Adrenal gland (tissue), 12 donors: ENCODE results near the gene TTC4. TPM values are rescaled to one million over a fixed set of nuclear protein-coding genes. Genes with fewer than 3 reads are reported as not detected.

Experiments
- DNase-seq, 7 donors: peaks; one replicate each; pipeline ENCODE4 v3.0.0-alpha.2; 2019 to 2020
- H3K27ac ChIP-seq, 5 donors: fragments of 200-600 bp; sonication (generic) in 4 of 5; 1 replicate in 3 of 5; 2 replicates in 2 of 5; pipeline versions ENCODE4 v1.5.1 to v1.8.0; 2016 to 2020; ENCODE audit warnings: mild to moderate bottlenecking in 1 of 5
- H3K27me3 ChIP-seq: fragments of 200-600 bp; 2 replicates; pipeline ENCODE4 v1.8.0; 2021
- H3K36me3 ChIP-seq, 2 donors: fragments of 200-600 bp; replicated peaks in 1 of 2; 1 replicate in 1 of 2; 2 replicates in 1 of 2; pipeline versions ENCODE4 v1.5.1 to v1.8.0; 2018 to 2022
- H3K4me1 ChIP-seq, 2 donors: fragments of 200-600 bp; replicated peaks in 1 of 2; 1 replicate in 1 of 2; 2 replicates in 1 of 2; pipeline versions ENCODE4 v1.5.1 to v1.8.0; 2018 to 2021
- H3K4me3 ChIP-seq, 4 donors: fragments of 200-600 bp; sonication (generic) in 3 of 4; one replicate each; pipeline ENCODE4 v1.5.1; 2016 to 2018
- H3K9me3 ChIP-seq, 3 donors: fragments of 200-600 bp; sonication (generic) in 1 of 3; replicated peaks in 1 of 3; 1 replicate in 2 of 3; 2 replicates in 1 of 3; pipeline versions ENCODE4 v1.5.1 to v1.8.0; 2016 to 2021
- POLR2A ChIP-seq, 2 donors: fragments of 450-650 bp; IDR thresholded peaks; one replicate each; pipeline ENCODE4 v1.6.1; 2017; ENCODE audit warnings: antibody characterized with exemption in 2 of 2, mild to moderate bottlenecking in 2 of 2, moderate library complexity in 1 of 2
- WGBS, 4 donors: extraction: QIAGEN DNeasy Blood & Tissue Kit in 2 of 4; methylation state at CpG; one replicate each; pipeline versions ENCODE4 v1.1.5 to v1.1.7; 2013 to 2017; 5-methylcytosine and 5-hydroxymethylcytosine counted together
- intact Hi-C, 2 donors: fragments of 100-400 bp; cut with DNase I; formaldehyde crosslinking; loops; one replicate each; pipeline versions ENCODE4 v1.14.1 to v1.15.0; 2022 to 2023
- polyA plus RNA-seq, 3 donors: library from polyadenylated mRNA; stranded (reverse); fragments of 200-250 nt in 2 of 3; fragments of 350-450 nt in 1 of 3; fragmentation: Illumina TruSeq in 1 of 3; extraction: RNeasy Lipid Tissue Mini Kit (QIAGEN cat#74804) in 1 of 3; gene quantifications; one replicate each; pipeline ENCODE4 v1.2.3, GENCODE V29; 2013 to 2014
- total RNA-seq, 9 donors: library from RNA; depleted of rRNA in 4 of 9; stranded (reverse); fragments of >200 nt in 4 of 9; fragments of 120-200 nt in 1 of 9; fragmentation: NEBNext Ultra II Directional in 1 of 9; extraction: Animal tissue kit (Norgen Biotek cat#: 25700) in 1 of 9; gene quantifications; one replicate each; pipeline versions ENCODE4 v1.1.0 to v1.2.4, GENCODE V29; 2013 to 2023
- TF ChIP-seq, protein P1 (sequence below), 6 experiments: fragments of 450-650 bp in 4 of 6; fragments of 200-600 bp in 2 of 6; sonication (generic) in 1 of 6; IDR thresholded peaks; 1 replicate in 5 of 6; 2 replicates in 1 of 6; pipeline versions ENCODE4 v1.5.1 to v1.8.0; 2016 to 2021; ENCODE audit warnings: antibody characterized with exemption in 6 of 6, mild to moderate bottlenecking in 2 of 6, moderate library complexity in 1 of 6
- donor health status: healthy with polysubstance abuse.
- donor health status: Bipolar disorder and iron deficiency.
- donor health status: DM: yes; HTN: yes; CAD: no.
- donor health status: DM: no; HTN: no; CAD: no.
- donor health status: DM: no; HTN: no; CAD: no.
- donor health status: DM: yes; HTN: yes; CAD: no.

TTC4 gene
- total and polyA plus RNA-seq, 12 donors: 7.0 to 59.9 (median 18.6) TPM

DNA sequence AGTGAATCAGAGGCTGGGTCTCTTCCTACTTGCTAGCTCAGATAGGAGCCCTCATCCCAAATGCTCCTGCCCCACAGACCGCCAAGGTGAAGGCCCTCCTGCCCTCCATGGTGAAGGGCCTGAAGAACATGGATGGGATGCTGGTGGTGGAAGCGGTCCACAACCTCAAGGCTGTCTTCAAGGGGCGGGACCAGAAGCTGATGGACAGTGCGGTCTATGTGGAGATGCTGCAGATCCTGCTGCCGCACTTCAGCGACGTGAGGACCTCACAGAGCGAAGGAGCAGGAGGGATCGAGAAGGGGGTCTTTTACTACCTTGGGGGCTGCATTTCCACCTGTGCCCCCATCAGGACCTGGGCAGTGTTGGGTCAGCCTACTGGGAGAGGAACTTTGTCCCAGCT is 14.6 kb upstream of the TTC4 start:
- H3K27me3 ChIP-seq: no peaks in the 10 kb centered on the region
- no peak overlapping the region for H3K4me3 ChIP-seq
- no peak for TF ChIP-seq POLR2A (IDR thresholded peaks at IDR 0.05)
- TF ChIP-seq, protein P1, sequence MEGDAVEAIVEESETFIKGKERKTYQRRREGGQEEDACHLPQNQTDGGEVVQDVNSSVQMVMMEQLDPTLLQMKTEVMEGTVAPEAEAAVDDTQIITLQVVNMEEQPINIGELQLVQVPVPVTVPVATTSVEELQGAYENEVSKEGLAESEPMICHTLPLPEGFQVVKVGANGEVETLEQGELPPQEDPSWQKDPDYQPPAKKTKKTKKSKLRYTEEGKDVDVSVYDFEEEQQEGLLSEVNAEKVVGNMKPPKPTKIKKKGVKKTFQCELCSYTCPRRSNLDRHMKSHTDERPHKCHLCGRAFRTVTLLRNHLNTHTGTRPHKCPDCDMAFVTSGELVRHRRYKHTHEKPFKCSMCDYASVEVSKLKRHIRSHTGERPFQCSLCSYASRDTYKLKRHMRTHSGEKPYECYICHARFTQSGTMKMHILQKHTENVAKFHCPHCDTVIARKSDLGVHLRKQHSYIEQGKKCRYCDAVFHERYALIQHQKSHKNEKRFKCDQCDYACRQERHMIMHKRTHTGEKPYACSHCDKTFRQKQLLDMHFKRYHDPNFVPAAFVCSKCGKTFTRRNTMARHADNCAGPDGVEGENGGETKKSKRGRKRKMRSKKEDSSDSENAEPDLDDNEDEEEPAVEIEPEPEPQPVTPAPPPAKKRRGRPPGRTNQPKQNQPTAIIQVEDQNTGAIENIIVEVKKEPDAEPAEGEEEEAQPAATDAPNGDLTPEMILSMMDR (IDR thresholded peaks at IDR 0.05): no peak
- DNase-seq: no peak
- H3K36me3 ChIP-seq: no peaks in the 10 kb centered on the region
- H3K27ac ChIP-seq: no peak overlapping the region
- WGBS, 4 donors: 80 to 98% (median 94%) methylated on average over 2 to 9 of the region's 9 CpGs
- no peaks in the 10 kb centered on the region for H3K9me3 ChIP-seq
- H3K4me1 ChIP-seq: no peaks in the 10 kb centered on the region
- intact Hi-C loops: no loop called here

DNA sequence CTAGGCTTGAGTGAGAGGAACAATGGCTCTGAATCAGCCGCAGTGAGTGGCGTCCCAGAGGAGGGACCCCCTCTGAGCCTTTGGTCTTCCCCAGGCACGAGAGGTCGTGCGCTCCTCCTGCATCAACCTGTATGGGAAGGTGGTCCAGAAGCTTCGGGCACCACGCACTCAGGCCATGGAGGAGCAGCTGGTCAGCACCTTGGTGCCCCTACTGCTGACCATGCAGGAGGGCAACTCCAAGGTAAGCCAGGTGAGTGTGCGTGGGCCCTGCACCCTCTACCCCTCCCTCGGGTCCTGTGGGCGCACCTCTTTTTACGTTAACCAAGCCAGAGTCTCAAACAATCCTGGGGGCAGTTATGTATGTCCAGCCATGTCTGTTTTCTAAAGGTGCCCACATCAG is 13.7 kb upstream of the TTC4 start:
- DNase-seq: no peak
- Histone ChIP-seq H3K36me3 (no peaks in the 10 kb centered on the region), H3K4me3 (no peak overlapping the region), H3K27ac (no peak overlapping the region), H3K9me3 (no peaks in the 10 kb centered on the region), H3K27me3 (no peaks in the 10 kb centered on the region), H3K4me1 (no peaks in the 10 kb centered on the region)
- intact Hi-C loops: no loop called here
- no peak for TF ChIP-seq POLR2A (IDR thresholded peaks at IDR 0.05)
- TF ChIP-seq, protein P1 (IDR thresholded peaks at IDR 0.05): no peak
- 86 to 90% (median 89%) methylated on average over 5 to 11 of the region's 11 CpGs for WGBS, 4 donors

DNA sequence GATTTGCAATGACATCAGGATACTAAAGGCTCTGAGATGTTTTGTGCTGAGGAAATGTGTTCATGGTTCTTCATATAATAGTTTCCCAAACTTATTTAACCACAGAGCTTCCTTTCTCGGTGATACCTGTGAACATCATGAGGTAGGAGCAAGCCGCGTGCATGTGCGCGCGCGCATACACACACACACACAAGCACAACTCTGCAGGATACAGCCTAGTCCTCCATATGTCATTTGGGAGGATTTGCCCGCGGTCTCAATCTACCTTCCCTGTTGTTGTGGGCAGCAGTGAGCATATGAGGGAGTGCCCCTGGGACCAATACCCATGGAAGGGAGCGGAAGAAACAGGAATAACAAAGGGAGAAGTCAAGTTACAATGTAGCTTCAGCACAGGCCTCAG is 12.2 kb upstream of the TTC4 start:
- H3K27me3 ChIP-seq: no peaks in the 10 kb centered on the region
- WGBS, 4 donors: 91 to 96% (median 95%) methylated on average over 10 of the region's 10 CpGs
- H3K4me1 ChIP-seq: no peaks in the 10 kb centered on the region
- peak in 1 of 7 donors; percentile 13 for DNase-seq
- intact Hi-C loops: no loop called here
- TF ChIP-seq POLR2A (IDR thresholded peaks at IDR 0.05): no peak
- TF ChIP-seq, protein P1 (IDR thresholded peaks at IDR 0.05): no peak
- H3K27ac ChIP-seq: no peak overlapping the region
- H3K9me3 ChIP-seq: no peaks in the 10 kb centered on the region
- H3K36me3 ChIP-seq: no peaks in the 10 kb centered on the region
- H3K4me3 ChIP-seq: no peak overlapping the region

DNA sequence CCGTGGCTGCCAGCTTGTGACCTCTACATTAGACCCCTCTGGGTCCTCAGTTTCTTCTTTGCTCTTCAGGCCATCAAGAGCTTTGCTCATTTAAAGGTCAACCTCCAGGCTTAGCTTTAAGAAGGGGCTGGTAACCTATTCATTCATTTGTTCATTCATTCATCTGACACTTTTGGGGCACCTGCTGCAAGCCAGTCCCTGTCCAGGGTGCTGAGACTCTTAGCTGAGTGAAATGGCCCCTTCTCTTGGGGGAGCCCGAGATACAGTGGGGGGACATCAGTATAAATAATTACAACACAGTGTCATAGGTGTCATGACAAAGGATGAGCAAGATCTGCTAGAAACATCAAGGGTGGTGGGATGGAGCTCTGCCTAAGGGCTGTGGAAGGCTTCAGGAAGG is 10.5 kb upstream of the TTC4 start:
- H3K27ac ChIP-seq: no peak overlapping the region
- H3K9me3 ChIP-seq: no peaks in the 10 kb centered on the region
- H3K36me3 ChIP-seq: no peaks in the 10 kb centered on the region
- H3K27me3 ChIP-seq: no peaks in the 10 kb centered on the region
- H3K4me1 ChIP-seq: no peaks in the 10 kb centered on the region
- 69 to 83% (median 72%) methylated on average over 2 of the region's 2 CpGs for WGBS, 4 donors
- no peak for DNase-seq
- no peak overlapping the region for H3K4me3 ChIP-seq
- intact Hi-C loops: no loop called here
- TF ChIP-seq, protein P1 (IDR thresholded peaks at IDR 0.05): no peak
- no peak for TF ChIP-seq POLR2A (IDR thresholded peaks at IDR 0.05)
